ENCODE data around the gene ENPP7. TPM values are rescaled to one million over a fixed set of nuclear protein-coding genes. Genes with fewer than 3 reads are reported as not detected.

ENPP7 gene
- total RNA-seq, 4 donors from 2014 or later, result not detected

GRCh38 chr17:79693419-79693818, 37.3 kb upstream of the ENPP7 start:
- no peaks in the 10 kb centered on the region for H3K36me3 ChIP-seq

GRCh38 chr17:79695293-79695790, 35.4 kb upstream of the ENPP7 start:
- H3K27me3 ChIP-seq, result no peaks in the 10 kb centered on the region
- H3K4me1 ChIP-seq, result peaks cover 0 to 19% of the 10 kb centered on the region in 2 donors
- no peak overlapping the region for H3K4me3 ChIP-seq (replicated peaks in 1 of 3)
- H3K9me3 ChIP-seq, result no peaks in the 10 kb centered on the region
- H3K27ac ChIP-seq, result no peak overlapping the region
- 59 to 86% methylated on average over 3 to 9 of the region's 14 CpGs for whole genome bisulfite sequencing, 2 donors
- intact Hi-C loops (cut with DNase I), result no loop called here
- no peak for DNase-seq
- H3K36me3 ChIP-seq, result no peaks in the 10 kb centered on the region
- no peak for TF ChIP-seq CTCF (IDR thresholded peaks at IDR 0.05)
- no peak for TF ChIP-seq POLR2A (IDR thresholded peaks at IDR 0.05)

More at GRCh38 chr17:79693419-79693818, 37.3 kb upstream of the ENPP7 start:
- WGBS, 2 donors, result 83 to 86% methylated on average over 9 of the region's 9 CpGs
- no peak overlapping the region for H3K4me3 ChIP-seq (replicated peaks in 1 of 3)
- H3K27ac ChIP-seq, result no peak overlapping the region
- no peaks in the 10 kb centered on the region for H3K9me3 ChIP-seq
- TF ChIP-seq POLR2A (IDR thresholded peaks at IDR 0.05) (no peak), CTCF (IDR thresholded peaks at IDR 0.05) (no peak)
- H3K27me3 ChIP-seq, result no peaks in the 10 kb centered on the region
- intact Hi-C loops (cut with DNase I), result no loop called here
- no peak for DNase-seq
- peaks cover 0 to 19% of the 10 kb centered on the region in 2 donors for H3K4me1 ChIP-seq

GRCh38 chr17:79695797-79696609, 34.7 kb upstream of the ENPP7 start:
- H3K27me3 ChIP-seq, result no peaks in the 10 kb centered on the region
- H3K36me3 ChIP-seq, result no peaks in the 10 kb centered on the region
- no peak overlapping the region for H3K27ac ChIP-seq
- intact Hi-C loops (cut with DNase I), result no loop called here
- peak; percentile 20 for DNase-seq
- no peak overlapping the region for H3K4me3 ChIP-seq (replicated peaks in 1 of 3)
- TF ChIP-seq CTCF (IDR thresholded peaks at IDR 0.05) (peak in 1 of 6 experiments; percentile 30), POLR2A (IDR thresholded peaks at IDR 0.05) (no peak)
- H3K4me1 ChIP-seq, result peaks cover 0 to 19% of the 10 kb centered on the region in 2 donors
- no peaks in the 10 kb centered on the region for H3K9me3 ChIP-seq
- 14 to 15% methylated on average over 11 to 14 of the region's 14 CpGs for WGBS, 2 donors

- no peak for TF ChIP-seq CTCF (IDR thresholded peaks at IDR 0.05)
- no peak for TF ChIP-seq POLR2A (IDR thresholded peaks at IDR 0.05)
- Histone ChIP-seq H3K4me1 (peaks cover 0 to 15% of the 10 kb centered on the region in 2 donors), H3K27ac (no peak overlapping the region), H3K36me3 (no peaks in the 10 kb centered on the region), H3K4me3 (replicated peaks in 1 of 3) (no peak overlapping the region), H3K9me3 (no peaks in the 10 kb centered on the region), H3K27me3 (no peaks in the 10 kb centered on the region)
- 52 to 64% methylated on average over 15 to 17 of the region's 17 CpGs for WGBS, 2 donors
- intact Hi-C loops (cut with DNase I), result no loop called here
- DNase-seq, result no peak
Measured at GRCh38 chr17:79696610-79696982, 34.1 kb upstream of the ENPP7 start.

GRCh38 chr17:79698146-79698846, 32.4 kb upstream of the ENPP7 start:
- Histone ChIP-seq H3K27me3 (no peaks in the 10 kb centered on the region), H3K4me1 (peaks cover 0 to 14% of the 10 kb centered on the region in 2 donors), H3K9me3 (no peaks in the 10 kb centered on the region), H3K27ac (no peak overlapping the region), H3K36me3 (no peaks in the 10 kb centered on the region), H3K4me3 (replicated peaks in 1 of 3) (no peak overlapping the region)
- intact Hi-C loops (cut with DNase I), result no loop called here
- WGBS, 2 donors, result 60 to 62% methylated on average over 14 to 15 of the region's 15 CpGs
- TF ChIP-seq CTCF (IDR thresholded peaks at IDR 0.05) (no peak), POLR2A (IDR thresholded peaks at IDR 0.05) (no peak)
- DNase-seq, result no peak
